NCI-H187 (cell line): ENCODE measurements around the gene TLN1.

ENCODE experiments used
- DNase-seq, 2 experiments: peaks; one replicate each; lab custom pipeline; 2025; lab: John Stamatoyannopoulos, UW

TLN1 gene

GRCh38 chr9:35684921-35685320 is 47.1 kb downstream of the TLN1 start:
- no peak for DNase-seq

- DNase-seq, result no peak
Observed at GRCh38 chr9:35683323-35683722, 48.7 kb downstream of the TLN1 start.

- no peak for DNase-seq
Observed at GRCh38 chr9:35682520-35683315, 49.3 kb downstream of the TLN1 start.

GRCh38 chr9:35682051-35682450 is 49.9 kb downstream of the TLN1 start:
- no peak for DNase-seq

- no peak for DNase-seq
Observed at GRCh38 chr9:35681341-35682002, 50.5 kb downstream of the TLN1 start.

- no peak for DNase-seq
Observed at GRCh38 chr9:35680331-35681105, 51.5 kb downstream of the TLN1 start.

GRCh38 chr9:35679766-35680330 is 52.1 kb downstream of the TLN1 start:
- no peak for DNase-seq

- DNase-seq, result no peak
Observed at GRCh38 chr9:35679091-35679490, 52.9 kb downstream of the TLN1 start.

GRCh38 chr9:35675732-35676392 is 56.1 kb downstream of the TLN1 start:
- no peak for DNase-seq

GRCh38 chr9:35675204-35675603 is 56.8 kb downstream of the TLN1 start:
- no peak for DNase-seq

GRCh38 chr9:35674025-35674361 is 58.0 kb downstream of the TLN1 start:
- no peak for DNase-seq

GRCh38 chr9:35673132-35674024 is 58.6 kb downstream of the TLN1 start, which contains the start of gene CA9:
TSS of gene CA9 (plus strand) at chr9:35673928. CDS start at chr9:35673960, 32 bp downstream.
- no peak for DNase-seq

- DNase-seq, result no peak
Observed at GRCh38 chr9:35669331-35670145, 62.5 kb downstream of the TLN1 start.

GRCh38 chr9:35667939-35668338 is 64.1 kb downstream of the TLN1 start:
- DNase-seq, result no peak

- no peak for DNase-seq
Observed at GRCh38 chr9:35666549-35666948, 65.4 kb downstream of the TLN1 start.

- DNase-seq, result no peak
Observed at GRCh38 chr9:35666045-35666444, 66.0 kb downstream of the TLN1 start.

GRCh38 chr9:35665471-35665818 is 66.5 kb downstream of the TLN1 start:
- DNase-seq, result no peak

GRCh38 chr9:35664531-35665470 is 67.2 kb downstream of the TLN1 start, which contains the start of gene ARHGEF39:
TSS of gene ARHGEF39 (minus strand) at chr9:35665195. CDS start at chr9:35665169, 26 bp downstream.
- DNase-seq, result peak; percentile 49 to 58

GRCh38 chr9:35662437-35662836 is 69.6 kb downstream of the TLN1 start:
- DNase-seq, result no peak
